ENCODE results near the gene MBNL2.
"Not testable (repeated sequence)": the region's sequence is repeated elsewhere in the genome, so short reads cannot be mapped to it uniquely, and the experiment has no call there.

The MBNL2 gene

GRCh38 chr13:97205982-97206381, 16.2 kb upstream of the MBNL2 start:
- no peaks in the 10 kb centered on the region for H3K36me3 ChIP-seq (replicated peaks; ENCODE audit: insufficient read depth, low read length)
- H3K4me3 ChIP-seq (ENCODE audit: low read length): no peak overlapping the region
- H3K4me1 ChIP-seq (ENCODE audit: low read length): peaks cover 9% of the 10 kb centered on the region
- peaks cover 3% of the 10 kb centered on the region; the same call in 1 of the 2 replicates for H3F3A ChIP-seq (ENCODE audit: insufficient read depth, low read length)
- no peak overlapping the region for H3K27ac ChIP-seq (ENCODE audit: low read length)
- H2AFZ ChIP-seq (ENCODE audit: low read length): no peak overlapping the region
- H3K9ac ChIP-seq (ENCODE audit: low read length): no peak overlapping the region
- no peak overlapping the region for H3K4me2 ChIP-seq (ENCODE audit: low read depth, low read length)
- DNase-seq: no peak
- no peaks in the 10 kb centered on the region for H3K9me2 ChIP-seq (replicated peaks; ENCODE audit: insufficient read depth, low read length)
- no peaks in the 10 kb centered on the region for H3K79me2 ChIP-seq (ENCODE audit: low read length)
- H3K27me3 ChIP-seq (replicated peaks; ENCODE audit: insufficient read depth, low read length): no peaks in the 10 kb centered on the region
- H4K20me1 ChIP-seq (ENCODE audit: insufficient read depth, low read length): no peaks in the 10 kb centered on the region
- H3K9me3 ChIP-seq (replicated peaks; ENCODE audit: insufficient read depth, low read length): no peaks in the 10 kb centered on the region
- no peak for TF ChIP-seq EZH2 (optimal IDR thresholded peaks at IDR 0.05; ENCODE audit: low read depth, low read length)
- no peak for TF ChIP-seq EZH2phosphoT487 (IDR thresholded peaks at IDR 0.05; ENCODE audit: low read length)
- TF ChIP-seq CTCF (IDR thresholded peaks at IDR 0.05; ENCODE audit: low read length): no peak

GRCh38 chr13:97207252-97207651, 14.9 kb upstream of the MBNL2 start:
- H3K36me3 ChIP-seq (replicated peaks; ENCODE audit: insufficient read depth, low read length); DNase-seq; H3K4me3 ChIP-seq (ENCODE audit: low read length); H2AFZ ChIP-seq (ENCODE audit: low read length); H3K79me2 ChIP-seq (ENCODE audit: low read length); H3K9me3 ChIP-seq (replicated peaks; ENCODE audit: insufficient read depth, low read length); H3F3A ChIP-seq (ENCODE audit: insufficient read depth, low read length); H3K9me2 ChIP-seq (replicated peaks; ENCODE audit: insufficient read depth, low read length); H3K9ac ChIP-seq (ENCODE audit: low read length); H3K4me2 ChIP-seq (ENCODE audit: low read depth, low read length); H4K20me1 ChIP-seq (ENCODE audit: insufficient read depth, low read length); H3K27me3 ChIP-seq (replicated peaks; ENCODE audit: insufficient read depth, low read length); H3K27ac ChIP-seq (ENCODE audit: low read length); H3K4me1 ChIP-seq (ENCODE audit: low read length): not testable (repeated sequence)

DNA sequence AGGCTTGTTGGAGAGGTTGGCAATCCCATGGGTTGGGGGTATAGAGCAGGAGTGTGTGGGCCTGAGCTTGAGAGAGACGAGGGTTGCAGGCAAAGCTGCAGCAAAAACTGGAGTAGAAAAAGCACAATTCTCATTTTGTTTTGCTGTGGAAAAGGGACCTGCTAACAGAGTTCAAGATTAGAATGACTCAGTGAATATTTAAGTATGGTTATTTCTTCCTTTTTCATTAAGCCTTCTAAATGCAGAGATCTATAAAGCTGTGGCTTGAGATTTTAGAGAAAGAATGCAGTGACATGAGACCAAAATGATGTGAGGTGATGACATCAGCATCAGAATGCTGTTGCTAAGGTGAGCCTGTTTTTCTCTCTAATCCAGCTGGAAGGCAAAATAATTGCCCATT, 10.8 kb upstream of the MBNL2 start:
- Histone ChIP-seq H3K4me3 (ENCODE audit: low read length) (no peak overlapping the region), H3F3A (ENCODE audit: insufficient read depth, low read length) (peaks cover 3% of the 10 kb centered on the region; the same call in 1 of the 2 replicates), H3K36me3 (replicated peaks; ENCODE audit: insufficient read depth, low read length) (no peaks in the 10 kb centered on the region), H3K9me3 (replicated peaks; ENCODE audit: insufficient read depth, low read length) (no peaks in the 10 kb centered on the region), H3K9me2 (replicated peaks; ENCODE audit: insufficient read depth, low read length) (no peaks in the 10 kb centered on the region), H3K79me2 (ENCODE audit: low read length) (no peaks in the 10 kb centered on the region), H3K4me1 (ENCODE audit: low read length) (peaks cover 23% of the 10 kb centered on the region), H3K4me2 (ENCODE audit: low read depth, low read length) (no peak overlapping the region), H4K20me1 (ENCODE audit: insufficient read depth, low read length) (no peaks in the 10 kb centered on the region), H2AFZ (ENCODE audit: low read length) (no peak overlapping the region), H3K27me3 (replicated peaks; ENCODE audit: insufficient read depth, low read length) (no peaks in the 10 kb centered on the region), H3K27ac (ENCODE audit: low read length) (no peak overlapping the region), H3K9ac (ENCODE audit: low read length) (no peak overlapping the region)
- DNase-seq: no peak
- TF ChIP-seq EZH2 (optimal IDR thresholded peaks at IDR 0.05; ENCODE audit: low read depth, low read length): no peak
- no peak for TF ChIP-seq EZH2phosphoT487 (IDR thresholded peaks at IDR 0.05; ENCODE audit: low read length)
- TF ChIP-seq CTCF (IDR thresholded peaks at IDR 0.05; ENCODE audit: low read length): no peak

DNA sequence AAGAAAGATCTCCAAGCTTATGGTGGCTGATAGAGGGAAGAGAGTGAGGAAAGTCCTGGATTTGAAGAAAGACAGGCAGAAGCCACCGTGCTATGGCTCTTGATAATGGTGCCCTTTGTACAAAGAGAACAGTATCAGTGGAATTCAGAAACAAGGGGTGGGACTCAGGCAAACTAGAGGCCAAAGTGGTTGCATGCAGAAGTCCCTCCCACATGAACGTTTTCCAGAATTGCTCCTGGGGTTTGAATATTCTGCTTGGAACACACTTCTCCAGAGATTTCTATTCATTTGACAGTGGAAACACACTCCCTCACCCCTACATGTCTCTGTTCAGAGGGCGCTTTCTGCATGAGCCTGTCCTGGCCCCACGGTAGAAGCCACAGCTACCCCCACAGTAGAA, 10.1 kb upstream of the MBNL2 start:
- Histone ChIP-seq H3K9me3 (replicated peaks; ENCODE audit: insufficient read depth, low read length) (no peaks in the 10 kb centered on the region), H3K27ac (ENCODE audit: low read length) (no peak overlapping the region), H3K4me3 (ENCODE audit: low read length) (no peak overlapping the region), H4K20me1 (ENCODE audit: insufficient read depth, low read length) (no peaks in the 10 kb centered on the region), H3K4me1 (ENCODE audit: low read length) (peaks cover 23% of the 10 kb centered on the region), H3K36me3 (replicated peaks; ENCODE audit: insufficient read depth, low read length) (no peaks in the 10 kb centered on the region), H3K9ac (ENCODE audit: low read length) (no peak overlapping the region), H2AFZ (ENCODE audit: low read length) (no peak overlapping the region), H3K27me3 (replicated peaks; ENCODE audit: insufficient read depth, low read length) (no peaks in the 10 kb centered on the region), H3K79me2 (ENCODE audit: low read length) (no peaks in the 10 kb centered on the region), H3K4me2 (ENCODE audit: low read depth, low read length) (no peak overlapping the region), H3F3A (ENCODE audit: insufficient read depth, low read length) (peaks cover 3% of the 10 kb centered on the region; the same call in 1 of the 2 replicates), H3K9me2 (replicated peaks; ENCODE audit: insufficient read depth, low read length) (no peaks in the 10 kb centered on the region)
- DNase-seq: no peak
- TF ChIP-seq EZH2 (optimal IDR thresholded peaks at IDR 0.05; ENCODE audit: low read depth, low read length) (no peak), EZH2phosphoT487 (IDR thresholded peaks at IDR 0.05; ENCODE audit: low read length) (no peak), CTCF (IDR thresholded peaks at IDR 0.05; ENCODE audit: low read length) (no peak)

Measured in MM.1S (cell line).